Activated T-cell treated with anti-CD3 and anti-CD28 coated beads for 4 hours (primary cell): ENCODE data around the gene VPS26C.

Source experiments
- DNase-seq: peaks from one replicate; pipeline ENCODE4 v3.0.0-alpha.2; 2020

VPS26C gene

DNA sequence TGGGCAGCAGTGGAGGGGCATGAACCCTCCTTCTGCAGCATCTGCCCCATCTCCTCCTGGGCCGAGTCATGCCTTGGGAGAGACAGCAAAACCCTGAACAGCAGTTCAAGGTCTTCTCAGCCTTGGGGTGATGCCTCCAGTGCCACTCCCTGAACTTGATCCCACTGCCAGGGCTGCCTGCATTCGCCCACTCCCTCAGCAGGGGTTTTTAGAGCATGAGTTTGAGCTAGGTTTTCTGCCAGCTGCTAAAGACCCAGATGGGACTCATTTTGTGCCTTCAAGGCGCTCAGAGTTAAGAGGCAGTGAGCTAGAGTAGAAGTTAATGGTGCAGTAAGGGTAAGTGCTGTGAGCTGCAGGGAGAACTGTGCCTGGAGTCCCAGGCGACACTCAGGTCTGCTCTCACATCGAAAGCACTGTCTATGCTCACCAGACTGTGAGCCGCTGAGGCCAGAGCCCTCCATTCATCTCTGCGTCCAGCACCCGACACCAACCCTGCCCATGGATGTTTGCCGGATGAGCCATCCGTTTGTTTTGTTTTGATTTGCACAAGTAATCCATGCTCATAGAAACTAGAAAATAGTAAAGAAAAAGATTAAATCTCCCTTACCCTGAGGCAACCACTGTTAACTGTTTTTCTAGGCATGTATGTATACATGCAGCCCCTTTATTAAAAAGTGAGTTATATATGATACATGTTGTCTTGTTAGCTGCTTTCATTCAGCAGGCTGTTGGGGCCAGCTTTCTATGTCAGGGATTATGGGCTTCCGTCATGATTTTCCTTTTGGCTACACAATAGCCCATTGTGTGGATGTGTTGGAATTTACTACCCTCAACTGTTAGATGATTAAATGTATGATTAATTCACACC is 67.8 kb downstream of the VPS26C start:
- DNase-seq, result no peak

GRCh38 chr21:37197746-37198145 is 69.4 kb downstream of the VPS26C start:
- no peak for DNase-seq

DNA sequence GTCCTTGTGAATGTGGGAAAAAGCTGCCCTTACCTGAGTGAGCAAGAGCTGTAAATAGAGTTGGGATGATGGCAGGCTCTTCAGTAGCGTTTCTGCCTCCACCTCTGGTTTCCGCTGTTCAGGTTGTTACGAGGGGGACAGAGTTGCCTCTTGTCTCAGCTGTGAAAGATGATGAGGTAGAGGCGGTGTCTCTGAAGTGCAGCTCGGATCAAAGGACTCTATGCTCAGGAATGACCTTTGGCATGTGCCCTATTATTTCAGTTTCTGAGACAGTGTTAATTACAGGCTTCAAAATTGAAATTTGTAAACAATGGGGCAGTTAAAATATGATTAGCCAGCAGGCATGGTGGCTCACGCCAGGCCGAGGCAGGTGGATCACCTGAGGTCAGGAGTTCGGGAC is 70.3 kb downstream of the VPS26C start:
- DNase-seq, result no peak

DNA sequence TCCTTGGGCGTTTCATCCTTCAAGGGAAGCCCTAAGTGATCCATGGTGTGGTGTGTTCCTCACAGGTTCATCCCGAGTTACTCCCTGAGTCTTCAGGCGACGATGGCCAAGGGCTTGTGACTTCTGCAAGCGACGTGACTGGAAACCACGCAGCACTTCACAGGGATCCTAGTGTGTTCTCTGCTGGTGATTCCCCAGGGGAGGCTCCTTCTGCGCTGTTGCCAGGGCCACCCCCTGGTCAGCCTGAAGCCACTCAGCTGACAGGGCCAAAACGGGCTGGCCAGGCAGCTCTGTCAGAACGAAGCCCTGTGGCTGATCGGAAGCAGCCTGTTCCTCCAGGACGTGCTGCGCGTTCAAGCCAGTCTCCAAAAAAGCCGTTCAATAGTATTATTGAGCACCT is 71.5 kb downstream of the VPS26C start:
- DNase-seq, result no peak

DNA sequence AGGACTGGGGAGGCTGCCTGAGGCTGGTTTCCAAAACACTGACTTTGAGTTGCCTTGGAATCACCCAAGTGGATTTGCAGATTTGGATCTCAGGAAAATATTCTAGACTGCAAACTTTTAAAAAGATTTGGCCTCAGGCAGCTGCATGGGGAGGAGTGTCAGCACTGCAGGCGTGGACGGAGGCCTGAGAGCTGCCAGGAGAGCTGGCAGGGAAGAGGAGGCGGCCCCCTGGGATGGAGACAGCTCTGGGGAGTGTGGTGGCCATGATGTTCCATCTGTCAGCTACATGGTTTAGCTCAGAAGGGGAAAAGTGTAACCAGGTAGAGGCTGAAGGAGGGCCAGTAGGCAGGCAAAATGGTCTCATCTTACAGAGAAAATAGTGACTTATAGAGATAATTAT is 72.1 kb downstream of the VPS26C start:
- DNase-seq, result no peak

- no peak for DNase-seq
Measured at GRCh38 chr21:37193676-37194075, 73.5 kb downstream of the VPS26C start.

DNA sequence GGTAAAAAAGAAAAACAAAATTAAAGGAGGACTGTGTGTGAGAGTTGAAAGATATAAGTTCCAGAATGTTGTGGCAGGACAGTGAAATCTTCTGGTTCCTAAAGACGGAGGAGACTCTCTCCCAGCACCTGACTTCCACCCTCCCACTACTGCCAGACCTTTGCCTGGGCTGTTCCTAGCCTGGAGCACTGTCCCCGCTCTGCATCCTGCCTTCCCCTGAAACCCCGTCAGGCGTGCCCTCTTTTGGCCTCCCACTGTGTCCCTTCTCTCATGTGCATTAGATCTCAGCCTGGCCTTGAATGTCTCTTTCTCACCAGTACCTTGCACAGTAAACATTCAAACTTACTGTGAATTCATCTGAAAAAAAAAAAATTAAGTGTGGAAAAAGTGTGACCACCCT is 74.1 kb downstream of the VPS26C start:
- no peak for DNase-seq

DNA sequence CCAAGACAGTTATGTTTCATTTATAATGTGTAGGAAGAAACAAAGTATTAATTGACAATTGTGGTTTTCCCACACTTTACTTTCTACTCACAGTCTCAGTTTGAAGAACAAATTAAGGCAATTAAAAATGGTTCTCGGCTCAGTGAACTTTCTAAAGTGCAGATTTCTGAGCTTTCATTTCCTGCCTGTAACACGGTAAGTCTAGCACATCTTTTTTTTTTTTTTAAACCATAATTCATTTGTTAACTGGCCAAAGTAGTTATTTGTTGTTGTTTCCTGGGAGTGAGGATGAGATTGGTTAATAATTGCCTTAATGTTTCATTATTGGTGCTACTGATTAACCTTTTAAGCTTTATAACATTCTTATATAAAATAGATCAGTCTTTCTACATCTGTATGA is 75.1 kb downstream of the VPS26C start:
- DNase-seq, result no peak

GRCh38 chr21:37188825-37189224 is 78.3 kb downstream of the VPS26C start:
- DNase-seq, result no peak

- no peak for DNase-seq
Measured at GRCh38 chr21:37186983-37187382, 80.2 kb downstream of the VPS26C start.

- no peak for DNase-seq
Measured at GRCh38 chr21:37184784-37185593, 82.1 kb downstream of the VPS26C start.

DNA sequence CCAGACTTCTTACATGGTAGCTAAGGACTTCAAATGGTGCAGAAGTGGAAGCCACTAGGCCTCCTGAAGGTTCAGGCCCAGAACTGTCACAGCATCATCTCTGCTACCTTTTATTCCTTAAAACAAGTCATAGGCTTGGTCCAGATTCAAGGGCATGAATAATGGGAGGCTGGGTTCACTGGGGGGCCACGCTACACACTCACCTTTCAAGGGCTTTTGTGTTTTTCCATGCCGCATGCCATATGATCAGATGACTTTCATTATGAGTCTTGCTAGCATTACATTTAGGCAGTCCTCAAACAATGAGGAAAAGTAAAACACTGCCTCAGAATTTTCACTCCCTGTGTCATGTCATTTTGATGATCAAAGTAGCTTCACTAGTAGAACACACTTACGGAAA is 83.4 kb downstream of the VPS26C start:
- no peak for DNase-seq

DNA sequence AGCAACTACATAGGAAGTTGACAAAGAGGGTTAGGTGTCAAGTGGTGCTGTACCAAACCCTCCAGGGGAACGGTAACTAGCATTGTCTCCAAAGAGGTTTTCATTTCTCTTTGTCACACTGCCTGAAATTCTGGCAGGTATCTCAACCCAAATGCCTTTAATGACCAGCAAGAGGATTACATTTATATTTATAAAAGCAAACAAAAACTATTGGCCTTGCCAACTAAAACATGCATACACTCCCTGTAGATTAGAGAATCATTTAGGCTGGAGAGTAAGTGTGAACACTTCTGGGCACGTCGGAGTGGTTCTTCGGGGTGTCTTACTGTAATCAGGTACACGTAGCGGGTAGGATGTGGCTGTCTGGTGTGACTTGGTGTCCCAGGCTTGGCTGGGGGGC is 84.9 kb downstream of the VPS26C start:
- DNase-seq, result no peak

GRCh38 chr21:37181059-37181458 is 86.1 kb downstream of the VPS26C start:
- no peak for DNase-seq

DNA sequence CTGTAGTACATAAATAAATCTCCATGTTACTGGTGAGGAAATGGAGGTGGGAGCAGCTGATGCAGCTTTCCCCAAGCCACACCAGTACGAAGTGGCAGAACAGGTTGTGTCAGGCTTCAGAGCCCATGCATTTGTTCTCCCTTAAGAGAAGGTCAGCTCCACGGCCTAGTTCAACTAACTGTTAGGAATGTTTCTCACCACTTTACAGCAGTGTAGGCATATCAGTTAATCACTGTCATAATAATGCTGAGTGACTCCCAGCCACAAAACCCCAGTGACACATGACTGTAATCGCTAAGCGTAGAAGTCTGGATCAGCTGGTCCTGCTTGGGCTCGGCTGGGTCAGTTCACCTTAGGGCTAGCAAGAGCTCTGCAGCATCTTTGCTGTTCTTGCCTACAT is 90.4 kb downstream of the VPS26C start:
- no peak for DNase-seq
